Vagina (tissue), 1 donor: Measurements from ENCODE around the gene SHLD3. TPM values are rescaled to one million over a fixed set of nuclear protein-coding genes. Genes with fewer than 3 reads are reported as not detected.

ENCODE experiments used
- small RNA-seq: library from RNA; depleted of rRNA; stranded (forward); fragments of <200 nt; gene quantifications from one replicate; pipeline ENCODE3, GENCODE V24; 2016
- total RNA-seq: library from RNA; depleted of rRNA; stranded (reverse); fragments of >200 nt; gene quantifications from one replicate; pipeline ENCODE4 v1.2.3, GENCODE V29; 2016

The SHLD3 gene
- total RNA-seq, 1 donor from 2014 or later: 2.0 TPM

Small RNAs within 50 kb of the gene (small RNA-seq; reads per million reads assigned to genes)
- gene RNU6-540P: not detected

Other genes starting within 250 kb of the SHLD3 start
- 1.5 TPM for gene ADAMTS6, start 143.1 kb upstream of the SHLD3 start, total RNA-seq
- 3.4 TPM for gene CENPK, start 61.9 kb upstream of the SHLD3 start, total RNA-seq
- 57.0 TPM for gene PPWD1, start 61.7 kb upstream of the SHLD3 start, total RNA-seq
- gene TRIM23, start 694 bp upstream of the SHLD3 start, total RNA-seq: 14.0 TPM
- gene TRAPPC13, start within 50 bp of the SHLD3 start, total RNA-seq: 11.0 TPM
- 6.4 TPM for gene SGTB, start 97.1 kb downstream of the SHLD3 start, total RNA-seq
- gene NLN, start 97.2 kb downstream of the SHLD3 start, total RNA-seq: 6.6 TPM